B cell (primary cell): ENCODE data around the gene DGKZ. TPM values are rescaled to one million over a fixed set of nuclear protein-coding genes. Genes with fewer than 3 reads are reported as not detected.

ENCODE experiments used
- ATAC-seq: fragments of 200-7000 bp; cut with Tn5 transposase; one replicate; pipeline ENCODE4 v1.10.0; 2021; ENCODE audit warnings: low read depth, mild to moderate bottlenecking, moderate number of reproducible peaks, moderate library complexity
- CTCF ChIA-PET: fragments of 350-600 bp; sonication (Branson Sonifier 250); formaldehyde crosslinking; loops from one replicate; lab custom pipeline; 2021; ENCODE audit warnings: antibody characterized with exemption, inconsistent platforms; lab: Charles Lee
- POLR2A ChIA-PET: fragments of 350-600 bp; sonication (Branson Sonifier 250); formaldehyde crosslinking; loops from one replicate; lab custom pipeline; 2021; ENCODE audit warnings: antibody characterized with exemption; lab: Charles Lee
- DNase-seq: peaks from one replicate; pipeline ENCODE4 v3.0.0; 2013
- H2AFZ ChIP-seq: 2 replicates; pipeline ENCODE4 v1.6.1; 2012; ENCODE audit warnings: mild to moderate bottlenecking, low read depth, low read length; ENCODE audit not compliant: insufficient read depth, poor library complexity, severe bottlenecking
- H3K27ac ChIP-seq, 2 donors: 1 replicate in 1 of 2; 2 replicates in 1 of 2; pipeline ENCODE4 v1.5.1; 2012 to 2013; ENCODE audit warnings: low read length in 2 of 2, mild to moderate bottlenecking in 2 of 2, moderate library complexity in 1 of 2
- H3K27me3 ChIP-seq, 4 experiments: fragments of 200-600 bp in 1 of 4; sonication (generic) in 1 of 4; replicated peaks in 1 of 4; 1 replicate in 2 of 4; 2 replicates in 2 of 4; pipeline versions ENCODE4 v1.6.1 to v1.7.0; 2013 to 2016; ENCODE audit warnings: low read length in 3 of 4, mild to moderate bottlenecking in 2 of 4, mixed read lengths in 1 of 4, moderate library complexity in 1 of 4; ENCODE audit not compliant: insufficient read depth in 4 of 4, control insufficient read depth in 3 of 4; ENCODE audit errors: control extremely low read depth in 1 of 4
- H3K36me3 ChIP-seq, 2 experiments: replicated peaks in 1 of 2; 1 replicate in 1 of 2; 2 replicates in 1 of 2; pipeline versions ENCODE4 v1.6.1 to v1.7.1; 2013; ENCODE audit warnings: low read length in 1 of 2; ENCODE audit not compliant: insufficient read depth in 2 of 2, control insufficient read depth in 1 of 2; ENCODE audit errors: control extremely low read depth in 1 of 2, extremely low read depth in 1 of 2
- H3K4me1 ChIP-seq, 2 donors: fragments of 200-600 bp in 1 of 2; sonication (generic) in 1 of 2; 1 replicate in 1 of 2; 2 replicates in 1 of 2; pipeline versions ENCODE4 v1.5.1 to v1.6.1; 2013 to 2017; ENCODE audit warnings: low read length in 2 of 2; ENCODE audit not compliant: control insufficient read depth in 2 of 2, insufficient read depth in 2 of 2
- H3K4me2 ChIP-seq: replicated peaks from 2 replicates; pipeline ENCODE3; 2012; ENCODE audit warnings: mild to moderate bottlenecking, low read depth, low read length; ENCODE audit not compliant: poor library complexity, severe bottlenecking
- H3K4me3 ChIP-seq, 5 experiments: fragments of 200-600 bp in 1 of 5; sonication (generic) in 1 of 5; 1 replicate in 3 of 5; 2 replicates in 2 of 5; pipeline versions ENCODE4 v1.5.1 to v1.7.0; 2011 to 2016; ENCODE audit warnings: low read length in 4 of 5, mild to moderate bottlenecking in 4 of 5, low read depth in 2 of 5, control low read depth in 1 of 5, moderate library complexity in 1 of 5; ENCODE audit not compliant: insufficient read depth in 1 of 5; ENCODE audit errors: control extremely low read depth in 1 of 5, extremely low read depth in 1 of 5
- H3K79me2 ChIP-seq: fragments of 200-600 bp; sonication (generic); one replicate; pipeline ENCODE4 v1.6.0; 2016; ENCODE audit warnings: low read length; ENCODE audit not compliant: control insufficient read depth, insufficient read depth
- H3K9ac ChIP-seq: fragments of 200-600 bp; sonication (generic); 2 replicates; pipeline ENCODE4 v1.6.1; 2017; ENCODE audit warnings: mild to moderate bottlenecking, low read length, moderate library complexity
- H3K9me3 ChIP-seq, 3 donors: one replicate each; pipeline versions ENCODE4 v1.6.1 to v1.7.1; 2013; ENCODE audit warnings: low read length in 2 of 3; ENCODE audit not compliant: control insufficient read depth in 2 of 3, insufficient read depth in 1 of 3; ENCODE audit errors: control extremely low read depth in 1 of 3
- H4K20me1 ChIP-seq: 2 replicates; pipeline ENCODE4 v1.6.0; 2012; ENCODE audit warnings: mild to moderate bottlenecking, low read length; ENCODE audit not compliant: insufficient read depth, control insufficient read depth, poor library complexity, severe bottlenecking
- H3K27ac Mint-ChIP-seq: one replicate; pipeline ENCODE4 v1.8.0; 2021; ENCODE audit warnings: mixed read lengths
- H3K27me3 Mint-ChIP-seq: one replicate; pipeline ENCODE4 v1.8.0; 2021; ENCODE audit warnings: mixed read lengths
- H3K4me1 Mint-ChIP-seq: one replicate; pipeline ENCODE4 v1.8.0; 2021; ENCODE audit warnings: mixed read lengths
- H3K4me3 Mint-ChIP-seq: one replicate; pipeline ENCODE4 v1.8.0; 2021; ENCODE audit warnings: mixed read lengths
- H3K9me3 Mint-ChIP-seq: one replicate; pipeline ENCODE4 v1.8.0; 2022; ENCODE audit warnings: mixed read lengths; ENCODE audit not compliant: insufficient read depth
- CTCF ChIP-seq: fragments of 200-600 bp; IDR thresholded peaks from one replicate; pipeline ENCODE4 v1.8.0; 2022; ENCODE audit warnings: antibody characterized with exemption, mild to moderate bottlenecking
- EZH2 ChIP-seq: IDR thresholded peaks from 2 replicates; pipeline ENCODE4 v1.6.1; 2012; ENCODE audit warnings: borderline replicate concordance, low read depth, mild to moderate bottlenecking, moderate library complexity, low read length; ENCODE audit not compliant: insufficient read depth, poor library complexity, severe bottlenecking
- WGBS: methylation state at CpG from one replicate; pipeline ENCODE4 v1.1.5; 2013; ENCODE audit warnings: missing lambda C conversion rate; ENCODE audit not compliant: insufficient coverage; 5-methylcytosine and 5-hydroxymethylcytosine counted together
- intact Hi-C: fragments of 100-400 bp; cut with micrococcal nuclease; formaldehyde crosslinking; loops from one replicate; pipeline ENCODE4 v1.10.0; 2022
- polyA plus RNA-seq: library from polyadenylated mRNA; depleted of rRNA; stranded (reverse); fragments of >200 nt; gene quantifications from 2 replicates; pipeline ENCODE4 v1.2.3, GENCODE V29; 2012
- total RNA-seq, 2 donors: library from RNA; stranded (reverse); fragments of 120-200 nt in 1 of 2; gene quantifications; 1 replicate in 1 of 2; 2 replicates in 1 of 2; pipeline versions ENCODE4 v1.2.3 to v1.2.4, GENCODE V29; 2013 to 2022

Gene DGKZ
- total and polyA plus RNA-seq, 2 donors (not counting 1 experiment from before 2014, with no cell fraction given), result 56.6 to 79.5 TPM

GRCh38 chr11:46333394-46333947 lies 13.8 kb upstream of the DGKZ start:
- Histone ChIP-seq H2AFZ (peak overlapping the region; percentile 66), H3K27me3 (peaks cover 0 to 75% (median 40%) of the 10 kb centered on the region in 4 experiments), H3K4me3 (peak overlapping the region in 3 of 5 experiments; percentile 33 to 58 (median 41)), H3K27ac (no peak overlapping the region), H3K79me2 (no peaks in the 10 kb centered on the region), H3K4me2 (peak overlapping the region; percentile 92), H3K9ac (peak overlapping the region; percentile 57), H3K36me3 (no peaks in the 10 kb centered on the region), H3K4me1 (peaks cover 12 to 19% of the 10 kb centered on the region in 2 donors), H3K9me3 (peaks cover 0 to 9% (median 0%) of the 10 kb centered on the region in 3 donors), H4K20me1 (no peaks in the 10 kb centered on the region)
- intact Hi-C loops, result no loop called here
- H3K27ac Mint-ChIP-seq, result no peak overlapping the region
- ATAC-seq, result no peak
- no peak for TF ChIP-seq EZH2
- no peak for TF ChIP-seq CTCF
- peak overlapping the region; percentile 80 for H3K4me3 Mint-ChIP-seq
- DNase-seq, result peak; percentile 40
- POLR2A ChIA-PET, result no interaction called here
- H3K9me3 Mint-ChIP-seq, result no peaks in the 10 kb centered on the region
- peaks cover 69% of the 10 kb centered on the region for H3K27me3 Mint-ChIP-seq
- peaks cover 13% of the 10 kb centered on the region for H3K4me1 Mint-ChIP-seq
- CTCF ChIA-PET, result interaction anchor here (1.3 kb wide), 1 partner anchor 20 kb away, joined by 4 read pairs; no protein-coding TSS in a partner anchor
- 2% methylated on average over 24 of the region's 25 CpGs for WGBS

DNA sequence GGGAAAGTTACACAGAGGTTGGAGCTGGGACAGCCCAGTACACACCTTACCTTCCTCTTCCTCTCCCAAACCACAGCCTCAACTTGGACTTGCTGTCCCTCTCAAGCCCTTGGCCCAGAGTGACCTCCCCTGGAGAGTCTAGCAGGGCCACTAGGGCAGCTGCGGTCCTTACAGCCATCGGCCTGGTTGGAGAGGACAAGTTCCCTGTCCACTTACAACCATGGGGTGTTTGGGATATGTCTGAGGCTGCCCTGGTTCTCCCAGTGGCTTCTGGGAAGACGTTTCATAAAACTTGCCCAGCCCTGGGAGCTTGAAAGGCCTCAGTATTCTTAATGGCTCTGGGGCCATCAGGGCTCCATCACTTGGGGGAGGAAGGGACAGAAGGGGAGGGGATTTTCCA lies 13.1 kb upstream of the DGKZ start:
- Mint-ChIP-seq H3K9me3 (no peaks in the 10 kb centered on the region), H3K27me3 (peaks cover 74% of the 10 kb centered on the region), H3K27ac (no peak overlapping the region), H3K4me1 (peaks cover 13% of the 10 kb centered on the region), H3K4me3 (peak overlapping the region; percentile 80)
- no peak overlapping the region for H3K4me3 ChIP-seq
- TF ChIP-seq EZH2 (no peak), CTCF (no peak)
- ATAC-seq, result no peak
- POLR2A ChIA-PET, result no interaction called here
- 100% methylated on average over 3 of the region's 3 CpGs for WGBS
- H3K9ac ChIP-seq, result no peak overlapping the region
- no peaks in the 10 kb centered on the region for H3K36me3 ChIP-seq
- CTCF ChIA-PET, result no interaction called here
- no peak overlapping the region for H3K4me2 ChIP-seq
- H3K4me1 ChIP-seq, result peaks cover 12 to 19% of the 10 kb centered on the region in 2 donors
- peaks cover 0 to 79% (median 43%) of the 10 kb centered on the region in 4 experiments for H3K27me3 ChIP-seq
- peaks cover 0 to 9% (median 0%) of the 10 kb centered on the region in 3 donors for H3K9me3 ChIP-seq
- H4K20me1 ChIP-seq, result no peaks in the 10 kb centered on the region
- DNase-seq, result no peak
- intact Hi-C loops, result no loop called here
- no peak overlapping the region for H2AFZ ChIP-seq
- no peaks in the 10 kb centered on the region for H3K79me2 ChIP-seq
- H3K27ac ChIP-seq, result no peak overlapping the region
